Activated CD8-positive, alpha-beta memory T cell treated with anti-CD3 and anti-CD28 coated beads for 48 hours (primary cell): ENCODE results near the gene TAS2R3.
"Not testable (repeated sequence)": the region's sequence is repeated elsewhere in the genome, so short reads cannot be mapped to it uniquely, and the experiment has no call there.

Experiments
- DNase-seq, 3 experiments: peaks; one replicate each; pipeline ENCODE4 v3.0.0-alpha.2; 2020; ENCODE audit warnings: low read depth in 2 of 3, low spot score in 2 of 3

Gene TAS2R3, protein sequence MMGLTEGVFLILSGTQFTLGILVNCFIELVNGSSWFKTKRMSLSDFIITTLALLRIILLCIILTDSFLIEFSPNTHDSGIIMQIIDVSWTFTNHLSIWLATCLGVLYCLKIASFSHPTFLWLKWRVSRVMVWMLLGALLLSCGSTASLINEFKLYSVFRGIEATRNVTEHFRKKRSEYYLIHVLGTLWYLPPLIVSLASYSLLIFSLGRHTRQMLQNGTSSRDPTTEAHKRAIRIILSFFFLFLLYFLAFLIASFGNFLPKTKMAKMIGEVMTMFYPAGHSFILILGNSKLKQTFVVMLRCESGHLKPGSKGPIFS

DNA sequence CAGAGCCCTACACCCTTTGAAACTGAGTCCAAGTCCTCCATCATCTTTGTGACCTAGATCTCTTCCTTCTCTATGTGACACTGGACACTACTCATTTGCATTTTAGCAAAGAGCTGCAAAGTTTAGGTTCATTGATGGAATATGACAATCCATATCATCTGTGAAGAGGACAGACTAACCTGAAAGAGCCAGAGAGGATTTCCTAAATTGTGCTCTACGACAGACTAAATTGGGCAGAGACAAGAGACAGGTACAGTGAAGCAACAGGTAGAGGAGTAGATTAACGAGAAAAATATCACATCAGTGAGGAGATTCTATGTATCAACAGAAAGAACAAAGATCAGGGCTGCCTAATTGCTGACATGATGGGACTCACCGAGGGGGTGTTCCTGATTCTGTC lies at the start of gene TAS2R3:
TAS2R3 (plus strand) TSS at position 301 of the 400 bp plus-strand sequence; CDS start at position 363, 62 bp downstream.
- DNase-seq = no peak

DNA sequence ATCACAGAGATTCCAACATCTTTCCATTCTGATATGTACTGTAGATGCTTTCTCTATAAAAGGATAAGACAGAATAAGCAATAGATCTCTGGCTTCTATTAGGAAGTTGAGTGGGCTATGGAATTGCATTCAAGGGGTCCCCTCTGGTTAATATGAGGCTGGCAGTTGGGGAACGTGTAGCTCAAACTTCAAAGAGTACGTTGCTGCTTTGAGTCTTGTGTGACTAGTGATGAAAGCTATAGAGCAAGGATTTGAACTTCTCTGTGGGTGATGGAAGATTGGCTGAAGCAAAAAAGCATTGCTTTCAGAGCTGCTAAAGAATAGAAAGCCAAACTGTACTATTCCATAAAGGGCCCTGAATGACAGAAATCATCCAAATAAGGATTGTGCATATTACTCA lies 49.3 kb upstream of the TAS2R3 start:
- no peak for DNase-seq

DNA sequence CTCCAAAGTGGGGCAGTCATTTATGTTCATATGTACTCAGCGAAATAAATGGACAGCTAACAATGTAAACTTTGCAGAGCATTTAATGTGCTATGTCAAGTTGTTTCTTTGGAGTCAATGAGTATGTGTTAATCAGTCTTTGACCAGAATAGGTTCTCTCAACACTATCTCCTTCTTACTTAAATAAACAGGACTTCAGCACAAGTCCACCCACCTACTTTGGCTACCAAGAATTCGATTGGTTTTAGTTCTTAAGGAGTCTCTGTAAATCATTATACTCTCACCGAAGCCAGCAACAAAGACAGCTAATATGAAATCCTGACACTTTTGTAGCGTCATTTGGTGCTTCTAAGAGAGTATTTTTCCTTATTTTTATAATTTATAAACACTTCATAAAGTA lies 48.9 kb upstream of the TAS2R3 start:
- DNase-seq = no peak

DNA sequence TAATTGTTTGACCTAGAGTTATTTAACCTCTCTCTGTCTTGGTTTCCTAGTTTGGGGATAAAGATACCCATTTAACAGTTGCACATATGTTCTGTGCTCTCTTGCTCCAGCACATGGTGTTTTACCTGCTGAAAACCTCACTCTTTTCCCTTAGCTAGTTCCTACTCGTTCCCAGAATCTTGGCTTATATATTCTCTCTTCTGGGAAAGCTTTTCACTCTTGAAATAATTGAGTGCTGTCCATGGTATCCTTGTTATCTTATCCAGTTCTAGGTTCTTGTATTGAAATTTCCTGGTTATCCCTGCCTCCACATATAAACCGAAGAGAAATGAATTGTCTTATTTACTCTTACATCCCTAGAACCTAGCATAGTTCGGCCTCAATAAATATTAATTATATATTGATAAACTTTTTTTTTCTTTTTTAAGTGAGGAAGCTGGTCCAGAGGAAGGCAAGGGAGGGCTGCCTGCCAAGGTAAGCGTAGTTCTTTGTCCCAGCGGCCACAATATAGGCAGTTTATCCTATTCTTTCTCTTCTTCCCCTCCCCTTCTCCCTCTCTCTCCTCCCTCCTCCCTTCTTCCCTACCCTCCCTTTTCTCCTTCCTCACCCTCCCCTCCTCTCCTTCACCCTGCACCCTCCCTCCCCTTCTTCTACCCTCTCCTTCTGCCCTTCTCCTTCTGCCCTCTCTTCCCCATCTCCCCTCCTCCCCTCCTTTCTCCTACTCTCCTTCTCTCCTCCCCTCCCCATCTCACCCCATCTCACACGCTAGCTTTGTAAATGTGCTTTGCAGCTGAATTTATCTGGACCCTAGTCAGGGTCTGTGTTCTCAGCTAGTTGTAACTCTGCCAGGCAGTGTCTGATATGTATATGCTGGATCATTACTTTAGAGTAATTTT lies 47.9 kb upstream of the TAS2R3 start:
- no peak for DNase-seq

DNA sequence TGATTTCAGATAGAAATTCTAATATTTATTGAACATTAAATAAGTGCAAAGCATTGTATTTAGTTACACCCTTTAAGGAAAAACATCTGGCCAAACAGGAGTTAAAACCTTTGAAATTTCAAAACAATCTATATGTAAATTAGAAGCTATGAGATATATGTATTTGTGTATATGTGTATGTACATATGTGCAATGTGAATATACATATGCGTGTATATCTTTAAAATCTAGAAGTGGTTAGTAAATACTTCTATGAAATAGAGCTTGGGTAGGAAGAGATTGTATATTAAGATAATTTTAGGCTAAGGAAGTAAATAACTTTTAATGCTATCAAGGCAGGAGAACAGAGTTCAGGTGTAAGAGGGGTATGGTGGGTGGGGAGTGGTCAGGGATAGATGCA lies 46.4 kb upstream of the TAS2R3 start:
- DNase-seq = no peak

DNA sequence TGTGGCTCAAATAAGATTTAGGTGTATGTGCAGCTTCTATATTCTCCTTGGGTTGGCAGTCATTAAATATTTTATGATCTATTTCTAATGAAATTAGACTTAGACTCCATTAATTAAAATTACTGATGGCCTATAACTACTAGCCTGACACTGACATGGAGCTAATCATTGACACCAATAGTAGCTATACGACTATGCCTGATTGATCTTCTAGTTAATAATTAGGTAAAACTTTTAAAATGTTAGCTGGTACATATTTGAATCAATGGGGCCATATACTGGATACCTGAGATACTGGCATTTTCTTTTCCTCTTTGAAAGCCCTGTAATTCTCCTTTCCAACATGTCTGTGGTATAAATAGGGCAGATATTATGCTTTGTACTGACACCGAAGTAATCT lies 41.4 kb upstream of the TAS2R3 start:
- no peak for DNase-seq

DNA sequence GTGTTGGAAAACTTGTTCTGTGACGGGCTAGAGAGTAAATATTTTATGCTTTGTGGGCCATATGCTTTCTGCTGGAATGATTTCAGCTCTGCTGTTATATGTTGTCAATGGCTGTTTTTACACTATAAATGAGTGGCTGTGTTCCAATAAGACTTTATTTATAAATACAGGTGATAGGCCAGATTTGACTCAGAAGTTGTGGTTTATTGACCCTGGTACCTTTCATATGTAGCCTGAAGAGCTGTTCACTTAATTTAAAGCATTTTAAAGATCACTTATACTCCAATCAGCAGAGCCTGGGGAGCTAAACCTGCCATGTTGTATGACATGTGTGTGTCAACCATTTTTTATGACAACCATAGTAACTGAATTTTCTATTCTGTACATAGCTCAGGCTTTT lies 34.9 kb upstream of the TAS2R3 start:
- DNase-seq = no peak

DNA sequence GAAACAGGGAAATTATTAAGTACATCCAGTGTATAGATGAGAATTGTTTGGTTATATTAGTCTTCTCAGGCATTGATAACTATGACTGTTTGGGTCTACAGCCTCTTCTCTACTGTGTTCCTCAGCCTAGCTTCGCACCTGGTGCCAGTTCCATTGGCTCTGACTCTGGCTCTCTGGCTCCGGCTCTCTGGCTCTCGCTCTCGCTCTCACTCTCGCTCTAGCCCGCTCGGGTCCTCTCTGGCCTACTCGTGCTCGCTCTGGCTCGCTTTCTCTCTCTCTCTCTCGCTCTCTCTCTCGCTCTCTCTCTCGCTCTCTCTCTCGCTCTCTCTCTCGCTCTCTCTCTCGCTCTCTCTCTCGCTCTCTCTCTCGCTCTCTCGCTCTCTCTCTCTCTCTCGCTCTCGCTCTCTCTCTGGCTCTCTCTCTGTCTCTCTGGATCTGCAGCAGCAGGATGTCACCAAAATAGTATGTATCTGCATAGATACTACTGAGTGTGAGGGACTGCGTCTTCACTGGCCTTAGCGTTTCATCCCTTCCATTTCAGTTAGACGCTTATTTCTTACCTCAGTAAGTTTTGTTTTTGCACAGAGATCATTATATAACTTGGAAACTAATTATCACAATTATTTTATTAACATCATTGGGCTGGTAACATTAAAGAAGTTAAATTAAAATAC lies 32.3 kb upstream of the TAS2R3 start:
- DNase-seq = no peak

DNA sequence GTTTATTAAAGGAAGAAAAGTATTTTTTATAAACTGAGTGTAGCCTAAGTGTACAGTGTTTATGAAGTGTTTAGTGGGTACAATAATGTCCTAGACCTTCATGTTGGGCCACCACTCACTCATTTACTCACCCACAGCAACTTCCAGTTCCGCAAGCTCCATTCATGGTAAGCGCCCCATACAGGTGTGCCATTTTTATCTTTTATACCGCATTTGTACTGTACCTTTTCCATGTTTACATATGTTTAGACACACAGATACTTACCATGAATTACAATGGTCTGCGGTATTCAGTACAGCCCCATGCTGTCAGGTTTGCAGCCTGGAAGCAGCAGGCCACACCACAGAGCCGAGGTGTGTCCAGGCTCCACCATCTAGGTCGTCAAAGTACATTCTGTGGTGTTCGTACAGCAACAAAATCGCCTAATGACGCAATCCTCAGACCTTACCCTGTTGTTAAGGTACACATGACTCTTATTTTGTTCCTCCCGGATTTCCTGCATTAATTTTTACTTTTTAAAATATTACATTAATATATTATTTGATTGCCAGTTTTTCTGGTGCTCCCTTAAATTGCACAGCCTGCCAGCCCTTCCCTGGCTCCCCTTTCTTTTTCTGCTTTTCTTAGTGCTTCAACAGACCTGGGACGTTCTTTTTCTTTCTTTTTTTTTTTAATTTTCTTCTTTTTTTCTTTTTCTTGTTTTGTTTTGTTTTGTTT lies 26.6 kb upstream of the TAS2R3 start:
- DNase-seq = no peak

DNA sequence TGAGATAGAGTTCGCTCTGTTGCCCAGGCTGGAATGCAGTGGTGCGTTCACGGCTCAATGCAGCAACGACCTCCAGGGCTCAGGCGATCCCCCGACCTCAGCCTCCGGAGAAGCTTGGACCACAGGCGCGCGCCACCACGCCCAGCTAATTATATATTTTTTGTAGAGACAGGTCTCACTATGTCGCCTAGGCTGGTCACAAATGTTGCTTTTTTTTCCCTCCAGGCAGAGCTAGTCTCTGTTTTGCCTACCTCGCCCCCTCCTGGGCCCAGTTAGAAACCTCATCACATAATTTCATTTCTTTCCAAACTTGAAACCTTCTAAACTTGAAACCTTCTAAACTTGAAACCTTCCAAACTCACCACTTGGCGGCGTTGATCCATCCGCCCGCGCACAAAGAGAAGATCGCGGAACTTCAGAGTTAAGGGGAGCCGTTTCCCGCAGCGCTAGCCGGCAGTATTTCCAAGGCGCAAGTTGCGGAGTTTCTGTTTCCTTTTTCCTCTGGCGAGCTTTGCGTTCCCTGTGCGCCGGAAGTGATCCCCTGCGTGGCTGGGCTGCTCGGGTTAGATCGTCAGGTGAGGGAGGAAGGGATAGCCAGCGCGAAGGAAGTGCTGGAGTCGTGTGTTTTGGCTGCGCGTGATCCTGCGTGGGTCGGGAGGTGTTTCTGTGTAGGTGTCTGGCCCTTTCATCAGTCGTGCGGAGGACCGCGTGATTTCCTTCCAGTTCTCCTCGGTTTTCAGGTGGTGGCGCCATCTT lies 25.9 kb upstream of the TAS2R3 start, which contains the start of gene SSBP1:
SSBP1 (plus strand) TSS at position 523 of the 756 bp plus-strand sequence. CDS start 809 bp downstream, outside the sequence.
- peak; percentile 68 to 81 (median 79) for DNase-seq

DNA sequence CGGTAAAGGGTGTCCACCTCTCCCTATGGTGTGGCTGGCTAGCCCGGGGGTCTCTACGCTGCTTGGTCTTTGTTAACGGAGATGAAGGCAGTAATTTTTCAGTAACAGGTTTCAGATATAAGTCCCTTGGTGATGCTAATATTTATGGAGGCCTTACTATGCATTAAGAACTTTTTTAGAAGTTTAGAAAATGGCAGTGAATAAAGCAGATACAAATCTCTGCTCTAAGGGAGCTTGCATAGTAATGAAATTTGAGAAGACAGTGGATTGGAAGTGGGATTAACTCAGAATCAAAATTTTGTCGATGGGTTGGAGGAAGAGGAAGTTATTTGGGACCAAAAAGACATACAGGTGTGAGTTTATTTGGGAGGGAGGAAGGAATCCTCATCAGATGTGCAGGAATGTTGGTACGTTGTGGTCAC lies 25.3 kb upstream of the TAS2R3 start:
- DNase-seq = no peak

DNA sequence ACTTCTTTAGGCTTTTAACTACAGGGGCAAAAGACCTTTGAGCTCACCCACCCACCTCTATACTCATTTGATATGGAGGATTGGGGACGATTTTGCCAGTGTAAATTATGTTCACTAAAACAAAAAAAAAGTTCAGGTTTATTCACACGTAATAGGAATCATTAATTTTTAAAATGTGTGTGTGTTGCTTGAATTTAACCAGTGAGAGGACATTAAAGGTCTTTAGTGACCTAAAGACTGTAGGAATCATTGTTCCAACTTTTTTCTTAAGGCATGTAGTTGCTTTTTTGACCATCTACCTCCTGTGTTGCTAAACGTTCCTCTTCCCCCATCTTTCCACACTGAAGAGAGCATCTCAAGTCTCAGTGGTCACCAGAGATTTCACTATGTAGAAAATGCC lies 24.6 kb upstream of the TAS2R3 start:
- DNase-seq = no peak

DNA sequence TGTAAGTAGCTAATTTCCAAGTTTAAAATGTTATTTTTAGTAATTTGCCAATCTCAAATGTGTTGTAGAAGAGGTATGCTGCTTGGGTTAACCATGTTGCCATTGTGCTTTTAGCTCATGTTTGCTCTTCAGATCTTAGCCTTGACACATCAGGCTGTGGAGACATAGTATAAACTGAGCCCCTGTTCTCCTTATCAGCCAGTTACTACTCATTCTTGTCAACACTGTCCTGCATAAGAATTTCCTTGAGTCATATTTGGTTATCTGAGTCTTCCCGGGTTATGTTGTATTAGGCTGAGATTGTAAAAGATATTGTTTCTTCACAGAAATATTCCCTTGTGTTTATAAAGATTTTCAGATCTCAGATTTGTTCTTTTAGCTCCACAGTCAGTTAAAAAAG lies 21.7 kb upstream of the TAS2R3 start:
- no peak for DNase-seq

DNA sequence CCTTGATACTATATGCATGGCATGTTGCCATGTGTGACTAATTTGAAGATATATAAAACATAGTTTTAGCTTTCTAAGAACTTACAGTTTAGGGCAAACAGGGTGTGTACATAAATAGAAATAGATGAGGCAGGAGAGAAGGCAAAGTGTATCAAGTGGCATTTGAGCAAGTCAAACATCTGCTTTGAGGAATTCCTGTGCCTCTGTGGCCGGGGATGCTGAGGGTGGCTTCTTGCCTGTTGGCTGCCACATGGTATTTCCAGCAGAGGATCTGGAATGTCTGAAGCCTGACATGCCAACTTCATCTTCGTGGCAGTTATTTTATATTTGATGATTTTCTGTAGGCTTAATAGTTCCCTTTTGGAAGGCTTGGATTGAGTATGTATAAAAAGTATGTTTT lies 19.8 kb upstream of the TAS2R3 start:
- no peak for DNase-seq

DNA sequence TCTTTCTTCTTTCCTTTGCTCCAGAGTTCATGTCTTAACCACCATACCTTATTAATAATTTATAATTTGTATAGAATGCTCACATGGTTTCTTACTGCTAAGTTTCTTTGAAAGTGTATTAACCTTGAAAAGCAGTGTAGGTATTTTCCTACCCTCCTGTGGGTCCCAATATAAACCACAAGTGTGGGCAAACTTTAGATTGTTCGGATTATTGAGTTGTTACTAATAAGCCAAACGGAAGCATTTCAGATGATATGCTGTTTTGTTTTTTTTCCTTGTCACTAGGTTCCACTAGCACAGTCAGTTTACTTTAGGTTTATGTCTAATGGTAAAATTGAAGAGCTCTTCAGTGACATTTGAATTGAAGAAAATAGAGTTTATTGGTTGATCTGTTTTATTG lies 15.5 kb upstream of the TAS2R3 start:
- DNase-seq = no peak

DNA sequence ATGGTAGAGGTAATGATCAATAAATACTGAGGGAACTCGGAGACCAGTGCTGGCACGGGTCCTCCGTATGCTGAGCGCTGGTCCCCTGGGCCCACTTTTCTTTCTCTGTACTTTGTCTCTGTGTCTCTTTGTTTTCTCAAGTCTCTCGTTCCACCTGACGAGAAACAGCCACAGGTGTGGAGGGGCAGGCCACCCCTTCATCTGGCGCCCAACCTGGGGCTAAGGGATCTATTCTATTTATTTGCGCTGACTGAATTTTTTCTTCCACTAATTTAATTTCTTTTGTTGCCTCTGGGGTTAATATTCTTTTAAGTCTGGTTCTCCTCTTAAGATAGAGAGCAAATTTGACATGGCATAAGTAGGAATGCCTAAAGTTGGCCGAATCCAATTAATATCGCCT lies 12.0 kb upstream of the TAS2R3 start:
- DNase-seq = not testable (repeated sequence)

DNA sequence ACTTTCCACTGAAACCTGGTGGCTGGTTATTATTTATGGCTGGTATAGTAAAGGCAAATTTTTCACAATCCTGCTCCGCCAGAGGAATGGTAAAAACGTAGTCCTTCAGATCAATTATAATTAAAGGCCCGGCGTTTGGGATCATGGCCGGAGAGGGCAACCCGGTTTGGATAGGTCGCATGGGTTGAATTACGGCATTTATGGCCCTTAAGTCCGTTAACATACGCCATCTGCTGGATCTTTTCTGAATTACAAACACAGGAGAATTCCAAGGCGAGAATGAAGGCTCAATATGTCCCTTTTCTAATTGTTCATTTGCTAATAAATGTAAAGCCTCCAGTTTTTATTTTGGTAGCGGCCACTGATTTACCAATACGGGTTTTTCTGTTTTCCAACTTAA lies 11.3 kb upstream of the TAS2R3 start:
- DNase-seq = no peak

DNA sequence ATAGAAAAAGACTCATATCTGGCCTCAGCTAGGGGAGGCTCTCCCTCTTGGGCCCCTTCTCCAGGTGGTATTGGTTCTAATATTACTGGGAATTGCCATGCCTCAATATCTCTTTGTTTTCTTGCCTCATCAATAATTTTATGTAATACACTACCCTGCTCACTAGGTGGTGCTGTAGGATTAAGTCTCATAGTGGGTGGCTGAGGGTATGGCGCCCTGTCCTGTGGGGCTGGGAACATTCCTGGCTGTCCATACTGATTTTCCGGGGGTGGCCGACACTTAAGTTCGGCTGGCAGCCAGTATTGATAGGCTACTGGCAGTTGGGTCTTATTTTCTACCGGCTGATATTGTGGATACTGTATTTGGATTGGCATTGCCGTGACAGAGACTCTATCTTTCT lies 9.0 kb upstream of the TAS2R3 start:
- DNase-seq = no peak

DNA sequence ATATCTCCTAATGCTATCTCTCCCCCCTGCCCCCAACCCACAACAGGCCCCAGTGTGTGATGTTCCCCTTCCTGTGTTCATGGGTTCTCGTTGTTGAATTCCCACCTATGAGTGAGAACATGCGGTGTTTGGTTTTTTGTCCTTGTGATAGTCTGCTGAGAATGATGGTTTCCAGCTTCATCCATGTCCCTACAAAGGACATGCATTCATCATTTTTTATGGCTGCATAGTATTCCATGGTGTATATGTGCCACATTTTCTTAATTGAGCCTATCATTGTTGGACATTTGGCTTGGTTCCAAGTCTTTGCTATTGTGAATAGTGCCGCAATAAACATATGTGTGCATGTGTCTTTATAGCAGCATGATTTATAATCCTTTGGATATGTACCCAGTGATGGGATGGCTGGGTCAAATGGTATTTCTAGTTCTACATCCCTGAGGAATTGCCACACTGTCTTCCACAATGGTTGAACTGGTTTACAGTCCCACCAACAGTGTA lies 6.2 kb downstream of the TAS2R3 start:
- not testable (repeated sequence) for DNase-seq

DNA sequence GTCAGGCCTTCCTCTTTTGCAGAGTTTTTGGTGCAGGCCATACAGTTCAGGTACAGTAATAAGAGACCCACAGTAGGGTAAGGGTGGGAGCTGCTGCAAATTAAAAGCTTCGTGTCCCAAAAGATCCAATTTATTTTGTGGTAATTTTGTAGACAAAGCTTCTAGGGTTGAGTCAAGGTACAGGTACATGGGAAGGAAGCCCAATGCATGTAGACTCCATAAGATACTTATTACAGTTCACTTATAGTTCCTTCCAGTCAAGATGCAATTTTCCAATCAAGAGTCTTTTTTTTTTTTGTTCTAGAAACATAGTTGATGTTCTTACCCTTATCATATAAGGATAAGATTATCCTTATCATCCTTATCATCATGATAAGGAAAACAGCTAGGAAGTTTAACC lies 12.5 kb downstream of the TAS2R3 start, which contains the start of gene TAS2R4:
TAS2R4 (plus strand) TSS at position 301 of the 400 bp plus-strand sequence. CDS start 1,815 bp downstream, outside the sequence.
- no peak for DNase-seq
